AG10803 (cell line): ENCODE measurements around the gene LOXL1.

Source experiments
- DNase-seq: peaks from one replicate; pipeline ENCODE4 v3.0.0; 2010; ENCODE audit warnings: low read depth
- H3K4me3 ChIP-seq: 2 replicates; pipeline ENCODE4 v1.5.1; 2011; ENCODE audit warnings: mild to moderate bottlenecking, low read length, control low read depth
- CTCF ChIP-seq: conservative IDR thresholded peaks from 2 replicates; pipeline ENCODE4 v1.5.1; 2011; ENCODE audit warnings: mild to moderate bottlenecking, low read length, control low read depth, inconsistent platforms

Gene LOXL1

GRCh38 chr15:73908822-73909122 is 17.5 kb upstream of the LOXL1 start:
- no peak overlapping the region for H3K4me3 ChIP-seq
- no peak for TF ChIP-seq CTCF
- no peak for DNase-seq

GRCh38 chr15:73909651-73910050 is 16.6 kb upstream of the LOXL1 start:
- peak; percentile 43 for DNase-seq
- no peak overlapping the region for H3K4me3 ChIP-seq
- no peak for TF ChIP-seq CTCF

- TF ChIP-seq CTCF, result no peak
- no peak for DNase-seq
- no peak overlapping the region for H3K4me3 ChIP-seq
These were observed 15.5 kb upstream of the LOXL1 start for GRCh38 chr15:73910522-73911303.

GRCh38 chr15:73912030-73912596 is 14.1 kb upstream of the LOXL1 start:
- H3K4me3 ChIP-seq, result no peak overlapping the region
- no peak for DNase-seq
- TF ChIP-seq CTCF, result no peak

GRCh38 chr15:73914145-73914544 is 12.1 kb upstream of the LOXL1 start:
- TF ChIP-seq CTCF, result no peak

GRCh38 chr15:73915082-73915481 is 11.2 kb upstream of the LOXL1 start:
- no peak overlapping the region for H3K4me3 ChIP-seq
- no peak for TF ChIP-seq CTCF
- DNase-seq, result no peak

More at GRCh38 chr15:73914145-73914544, 12.1 kb upstream of the LOXL1 start:
- no peak for DNase-seq
- H3K4me3 ChIP-seq, result no peak overlapping the region

- DNase-seq, result no peak
- no peak for TF ChIP-seq CTCF
These were observed 7.5 kb upstream of the LOXL1 start for GRCh38 chr15:73918784-73919183.

More at GRCh38 chr15:73918784-73919183, 7.5 kb upstream of the LOXL1 start:
- H3K4me3 ChIP-seq, result no peak overlapping the region
